HG02678 (cell line): ENCODE measurements around the gene ALKBH6.
A peak's percentile ranks its signal among the peaks of the same experiment; 100 is the strongest.

ENCODE experiments used
- ATAC-seq: cut with Tn5 transposase; IDR thresholded peaks from one replicate; pipeline ENCODE4 v1.9.1; 2021; ENCODE audit warnings: mild to moderate bottlenecking, moderate library complexity; ENCODE audit not compliant: unreplicated experiment

ALKBH6 gene

GRCh38 chr19:36030264-36031148, 16.5 kb upstream of the ALKBH6 start:
- ATAC-seq, result no peak

GRCh38 chr19:36028313-36029041, 14.5 kb upstream of the ALKBH6 start:
- ATAC-seq, result no peak

- no peak for ATAC-seq
These were observed 13.7 kb upstream of the ALKBH6 start for GRCh38 chr19:36027696-36028095.

- no peak for ATAC-seq
These were observed 12.3 kb upstream of the ALKBH6 start for GRCh38 chr19:36026091-36026876.

- ATAC-seq, result no peak
These were observed 11.5 kb upstream of the ALKBH6 start for GRCh38 chr19:36025541-36025940.

- ATAC-seq, result no peak
These were observed 9.4 kb upstream of the ALKBH6 start for GRCh38 chr19:36023432-36023831.

GRCh38 chr19:36019061-36019670, 5.2 kb upstream of the ALKBH6 start:
- ATAC-seq, result no peak

- no peak for ATAC-seq
These were observed 567 bp downstream of the ALKBH6 start for GRCh38 chr19:36013280-36014011.

- no peak for ATAC-seq
These were observed 3.6 kb downstream of the ALKBH6 start for GRCh38 chr19:36010402-36010801.

- ATAC-seq, result no peak
These were observed 4.2 kb downstream of the ALKBH6 start for GRCh38 chr19:36009633-36010379.

GRCh38 chr19:36009220-36009619, 4.8 kb downstream of the ALKBH6 start:
- ATAC-seq, result no peak

GRCh38 chr19:36008336-36008978, 5.6 kb downstream of the ALKBH6 start, which contains the start of gene SYNE4:
Gene SYNE4, minus strand, starts transcription at chr19:36008813. Its CDS starts 132 bp downstream, at chr19:36008681.
- ATAC-seq, result no peak

GRCh38 chr19:36006955-36007354, 7.1 kb downstream of the ALKBH6 start:
- ATAC-seq, result no peak

GRCh38 chr19:36003284-36003683, 10.7 kb downstream of the ALKBH6 start:
- ATAC-seq, result no peak

- no peak for ATAC-seq
These were observed 12.4 kb downstream of the ALKBH6 start for GRCh38 chr19:36001605-36002004.

- ATAC-seq, result no peak
These were observed 17.2 kb downstream of the ALKBH6 start for GRCh38 chr19:35996777-35997176.

GRCh38 chr19:35995048-35995993, 18.7 kb downstream of the ALKBH6 start, which contains the start of gene SDHAF1:
Gene SDHAF1, plus strand, starts transcription at chr19:35995188. Its CDS starts 87 bp downstream, at chr19:35995275.
- ATAC-seq, result peak; percentile 85
